OCI-LY7 (cell line): ENCODE results near the gene RAC2. TPM values are rescaled to one million over a fixed set of nuclear protein-coding genes. Genes with fewer than 3 reads are reported as not detected.

ENCODE experiments used
- BruUV-seq: library from RNA; stranded (reverse); fragments of 400-500 nt; replicated peaks from 2 replicates; lab custom pipeline; 2021; lab: Mats Ljungman, UMichigan
- CTCF ChIA-PET: fragments of 300-600 bp; sonication (Branson Sonifier 250); formaldehyde crosslinking; loops from one replicate; lab custom pipeline; 2022; ENCODE audit warnings: antibody characterized with exemption; ENCODE audit not compliant: unreplicated experiment; lab: Charles Lee
- POLR2A ChIA-PET: fragments of 300-600 bp; sonication (Branson Sonifier 250); formaldehyde crosslinking; loops from one replicate; lab custom pipeline; 2022; ENCODE audit warnings: antibody characterized with exemption; lab: Charles Lee
- DNase-seq: peaks from one replicate; pipeline ENCODE4 v3.0.0-alpha.2; 2015; ENCODE audit warnings: low spot score
- H2AFZ ChIP-seq: fragments of 200-600 bp; sonication (generic), shearing (Covaris generic); 2 replicates; pipeline ENCODE4 v1.6.1; 2014; ENCODE audit warnings: mild to moderate bottlenecking, antibody characterized with exemption, low read length, moderate library complexity
- H3K27ac ChIP-seq: fragments of 200-600 bp; sonication (generic); 2 replicates; pipeline ENCODE4 v1.5.1; 2014; ENCODE audit warnings: mixed run types, low read depth, mild to moderate bottlenecking, moderate library complexity, low read length, inconsistent platforms; ENCODE audit not compliant: poor library complexity, severe bottlenecking
- H3K36me3 ChIP-seq: fragments of 200-600 bp; sonication (generic); 2 replicates; pipeline ENCODE4 v1.6.1; 2014; ENCODE audit warnings: mild to moderate bottlenecking, antibody characterized with exemption, low read length, moderate library complexity, mixed read lengths; ENCODE audit not compliant: insufficient read depth
- H3K4me1 ChIP-seq: fragments of 200-600 bp; sonication (generic); 2 replicates; pipeline ENCODE4 v1.5.1; 2014; ENCODE audit warnings: mild to moderate bottlenecking, low read length; ENCODE audit not compliant: insufficient read depth, poor library complexity, severe bottlenecking
- H3K4me2 ChIP-seq: fragments of 200-600 bp; sonication (generic); 2 replicates; pipeline ENCODE4 v1.6.1; 2014; ENCODE audit warnings: mild to moderate bottlenecking, low read length
- H3K4me3 ChIP-seq: fragments of 200-600 bp; sonication (generic); 2 replicates; pipeline ENCODE4 v1.5.1; 2014; ENCODE audit warnings: mild to moderate bottlenecking, low read depth, low read length; ENCODE audit not compliant: poor library complexity, severe bottlenecking
- H3K79me2 ChIP-seq: fragments of 200-600 bp; sonication (generic); 2 replicates; pipeline ENCODE4 v1.6.1; 2016; ENCODE audit warnings: low read depth, mild to moderate bottlenecking, low read length, moderate library complexity, mixed read lengths; ENCODE audit not compliant: insufficient read depth
- H3K9me2 ChIP-seq: fragments of 200-600 bp; sonication (generic); 2 replicates; pipeline ENCODE4 v1.6.1; 2016; ENCODE audit warnings: mild to moderate bottlenecking, low read length, mixed read lengths; ENCODE audit not compliant: insufficient read depth
- H3K9me3 ChIP-seq: fragments of 200-600 bp; sonication (generic); 2 replicates; pipeline ENCODE4 v1.6.1; 2014; ENCODE audit warnings: mild to moderate bottlenecking, mixed run types, low read length, mixed read lengths
- H4K20me1 ChIP-seq: fragments of 200-600 bp; sonication (generic); 2 replicates; pipeline ENCODE4 v1.6.1; 2014; ENCODE audit warnings: mild to moderate bottlenecking, antibody characterized with exemption, low read length, moderate library complexity, mixed read lengths; ENCODE audit not compliant: insufficient read depth
- CTCF ChIP-seq: fragments of 200-600 bp; sonication (generic); conservative IDR thresholded peaks from 2 replicates; pipeline ENCODE4 v1.5.1; 2014; ENCODE audit warnings: mild to moderate bottlenecking, antibody characterized with exemption, low read length, moderate library complexity, mixed read lengths
- EZH2phosphoT487 ChIP-seq: fragments of 200-600 bp; sonication (generic); IDR thresholded peaks from 2 replicates; pipeline ENCODE4 v1.6.1; 2018; ENCODE audit warnings: low read depth, borderline replicate concordance, mild to moderate bottlenecking, mixed run types, antibody characterized with exemption, low read length, moderate library complexity, mixed read lengths
- intact Hi-C: fragments of 100-400 bp; cut with micrococcal nuclease; formaldehyde crosslinking; loops from one replicate; pipeline ENCODE4 v1.10.0; 2022; ENCODE audit not compliant: unreplicated experiment
- total RNA-seq, 2 experiments: library from RNA; depleted of rRNA in 1 of 2; stranded (reverse); fragments of >200 nt in 1 of 2; shearing (Covaris generic) in 1 of 2; gene quantifications; 2 replicates each; pipeline ENCODE4 v1.2.3, GENCODE V29; 2014 to 2022

Gene RAC2
- total RNA-seq, 2 experiments from 2014 or later = 142 to 321 TPM

GRCh38 chr22:37284126-37284804, 40.2 kb upstream of the RAC2 start:
- intact Hi-C loops = loop anchor here (1.0 kb wide), 1 partner anchor 17 kb away; no protein-coding TSS in a partner anchor
- Histone ChIP-seq H2AFZ (no peak overlapping the region), H3K36me3 (peaks cover 3% of the 10 kb centered on the region; the same call in 1 of the 2 replicates), H4K20me1 (no peaks in the 10 kb centered on the region), H3K4me3 (peak overlapping the region; percentile 80), H3K9me2 (no peaks in the 10 kb centered on the region), H3K4me2 (peak overlapping the region; percentile 91), H3K4me1 (peaks cover 48% of the 10 kb centered on the region), H3K9me3 (no peaks in the 10 kb centered on the region), H3K79me2 (peaks cover 10% of the 10 kb centered on the region; the same call in 1 of the 2 replicates), H3K27ac (peak overlapping the region; percentile 89)
- TF ChIP-seq EZH2phosphoT487 (no peak), CTCF (no peak)
- DNase-seq = no peak
- CTCF ChIA-PET = interaction anchor here (1.0 kb wide), 1 partner anchor 22 kb away, joined by 4 read pairs; no protein-coding TSS in a partner anchor
- no TSS peak for BruUV-seq
- POLR2A ChIA-PET = interaction anchor here (0.6 to 1.6 kb wide), 6 partner anchors 18 to 206 kb away, joined by 3 to 7 read pairs (median 6); no protein-coding TSS in a partner anchor

GRCh38 chr22:37283393-37283937, 39.4 kb upstream of the RAC2 start:
- no peaks in the 10 kb centered on the region for H4K20me1 ChIP-seq
- no peaks in the 10 kb centered on the region for H3K9me3 ChIP-seq
- intact Hi-C loops = no loop called here
- peak; percentile 56 for DNase-seq
- CTCF ChIA-PET = no interaction called here
- TF ChIP-seq EZH2phosphoT487 (no peak), CTCF (peak; percentile 72)
- BruUV-seq = no TSS peak
- peak overlapping the region; percentile 80 for H3K4me3 ChIP-seq
- peak overlapping the region; percentile 91 for H3K4me2 ChIP-seq
- H3K27ac ChIP-seq = peak overlapping the region; percentile 89
- peaks cover 3% of the 10 kb centered on the region; the same call in 1 of the 2 replicates for H3K36me3 ChIP-seq
- H3K4me1 ChIP-seq = peaks cover 56% of the 10 kb centered on the region
- POLR2A ChIA-PET = interaction anchor here (0.6 to 1.6 kb wide), 6 partner anchors 17 to 207 kb away, joined by 3 to 7 read pairs (median 5); no protein-coding TSS in a partner anchor
- peaks cover 10% of the 10 kb centered on the region; the same call in 1 of the 2 replicates for H3K79me2 ChIP-seq
- no peaks in the 10 kb centered on the region for H3K9me2 ChIP-seq
- H2AFZ ChIP-seq = no peak overlapping the region; the same call in 1 of the 2 replicates
